Bronchial epithelial cell (primary cell): ENCODE data around the gene TFAP2C. TPM values are rescaled to one million over a fixed set of nuclear protein-coding genes. Genes with fewer than 3 reads are reported as not detected.
"Not testable (repeated sequence)": the region's sequence is repeated elsewhere in the genome, so short reads cannot be mapped to it uniquely, and the experiment has no call there.

Source experiments
- DNase-seq: peaks from one replicate; pipeline ENCODE4 v3.0.0-alpha.2; 2010; ENCODE audit warnings: low read depth
- FAIRE-seq: peaks from 2 replicates; lab custom pipeline; 2011; peaks lifted over from hg19 to GRCh38; lab: Jason Lieb, UNC
- H3K27me3 ChIP-seq: 2 replicates; pipeline ENCODE4 v1.5.1; 2011; ENCODE audit warnings: low read length; ENCODE audit not compliant: control insufficient read depth, insufficient read depth
- H3K36me3 ChIP-seq: 2 replicates; pipeline ENCODE4 v1.5.1; 2011; ENCODE audit warnings: low read length; ENCODE audit not compliant: control insufficient read depth, insufficient read depth
- H3K4me3 ChIP-seq: 2 replicates; pipeline ENCODE4 v1.5.1; 2011; ENCODE audit warnings: mild to moderate bottlenecking, low read depth, low read length, control low read depth
- CTCF ChIP-seq: IDR thresholded peaks from 2 replicates; pipeline ENCODE4 v1.5.1; 2011; ENCODE audit warnings: mild to moderate bottlenecking, moderate library complexity, low read length, control low read depth, inconsistent platforms; ENCODE audit not compliant: insufficient read depth, severe bottlenecking
- total RNA-seq: library from RNA; depleted of rRNA; stranded (reverse); fragments of >200 nt; gene quantifications from 2 replicates; pipeline ENCODE4 v1.2.1, GENCODE V29; 2014

Gene TFAP2C
- total RNA-seq, 1 donor from 2014 or later = 2.9 TPM

- Histone ChIP-seq H3K4me3 (no peak overlapping the region), H3K36me3 (no peaks in the 10 kb centered on the region), H3K27me3 (no peaks in the 10 kb centered on the region)
- no peak for DNase-seq
- no peak for TF ChIP-seq CTCF
- no peak for FAIRE-seq
Measured at GRCh38 chr20:56617489-56617888, 11.6 kb upstream of the TFAP2C start.

GRCh38 chr20:56621730-56622129 lies 7.4 kb upstream of the TFAP2C start:
- DNase-seq (no peak), FAIRE-seq (no peak)
- TF ChIP-seq CTCF = no peak
- Histone ChIP-seq H3K4me3 (no peak overlapping the region), H3K36me3 (no peaks in the 10 kb centered on the region), H3K27me3 (peaks cover 5% of the 10 kb centered on the region)

- not testable (repeated sequence) for H3K36me3 ChIP-seq, DNase-seq, FAIRE-seq, H3K4me3 ChIP-seq, H3K27me3 ChIP-seq
Measured at GRCh38 chr20:56623930-56624329, 5.2 kb upstream of the TFAP2C start.

- DNase-seq (no peak), FAIRE-seq (no peak)
- no peak for TF ChIP-seq CTCF
- peaks cover 10% of the 10 kb centered on the region for H3K27me3 ChIP-seq
- no peak overlapping the region for H3K4me3 ChIP-seq
- H3K36me3 ChIP-seq = no peaks in the 10 kb centered on the region
Measured at GRCh38 chr20:56624786-56625681, 4.1 kb upstream of the TFAP2C start.

- DNase-seq (no peak), FAIRE-seq (no peak)
- TF ChIP-seq CTCF = no peak
- no peak overlapping the region for H3K4me3 ChIP-seq
- H3K27me3 ChIP-seq = peaks cover 10% of the 10 kb centered on the region
- no peaks in the 10 kb centered on the region for H3K36me3 ChIP-seq
Measured at GRCh38 chr20:56625837-56626236, 3.3 kb upstream of the TFAP2C start.

- FAIRE-seq (no peak), DNase-seq (peak; percentile 44)
- Histone ChIP-seq H3K36me3 (no peaks in the 10 kb centered on the region), H3K27me3 (peaks cover 10% of the 10 kb centered on the region), H3K4me3 (no peak overlapping the region)
- peak; percentile 54 for TF ChIP-seq CTCF
Measured at GRCh38 chr20:56626367-56627121, 2.6 kb upstream of the TFAP2C start.
